Duodenal mucosa (tissue), 2 donors: ENCODE results near the gene NCOA3.

ENCODE experiments used
- H3K27ac ChIP-seq: one replicate; pipeline ENCODE4 v1.7.0; 2013; ENCODE audit warnings: low read depth, low read length
- H3K27me3 ChIP-seq, 2 donors: one replicate each; pipeline ENCODE4 v1.7.0; 2013; ENCODE audit warnings: low read length in 2 of 2, control low read depth in 1 of 2; ENCODE audit not compliant: insufficient read depth in 2 of 2, control insufficient read depth in 1 of 2
- H3K36me3 ChIP-seq, 2 donors: one replicate each; pipeline ENCODE4 v1.7.0; 2013; ENCODE audit warnings: low read length in 2 of 2, control low read depth in 1 of 2; ENCODE audit not compliant: insufficient read depth in 2 of 2, control insufficient read depth in 1 of 2
- H3K4me1 ChIP-seq, 2 donors: one replicate each; pipeline ENCODE4 v1.7.0; 2013; ENCODE audit warnings: low read length in 2 of 2, control low read depth in 1 of 2; ENCODE audit not compliant: insufficient read depth in 2 of 2, control insufficient read depth in 1 of 2
- H3K4me3 ChIP-seq, 2 donors: one replicate each; pipeline ENCODE4 v1.7.0; 2013; ENCODE audit warnings: low read length in 2 of 2, low read depth in 1 of 2
- H3K9ac ChIP-seq, 2 donors: one replicate each; pipeline ENCODE4 v1.7.0; 2013; ENCODE audit warnings: low read length in 2 of 2, low read depth in 1 of 2
- H3K9me3 ChIP-seq, 2 donors: one replicate each; pipeline ENCODE4 v1.7.0; 2013; ENCODE audit warnings: low read length in 2 of 2, control low read depth in 1 of 2; ENCODE audit not compliant: control insufficient read depth in 1 of 2

NCOA3 gene

GRCh38 chr20:47675190-47676142, 173.8 kb downstream of the NCOA3 start:
- no peak overlapping the region for H3K27ac ChIP-seq
- no peaks in the 10 kb centered on the region for H3K9me3 ChIP-seq
- H3K9ac ChIP-seq = no peak overlapping the region
- H3K4me1 ChIP-seq = no peaks in the 10 kb centered on the region
- H3K36me3 ChIP-seq = peaks cover 3 to 16% of the 10 kb centered on the region in 2 donors
- H3K27me3 ChIP-seq = no peaks in the 10 kb centered on the region
- no peak overlapping the region for H3K4me3 ChIP-seq

GRCh38 chr20:47676219-47676721, 174.6 kb downstream of the NCOA3 start:
- peaks cover 4 to 16% of the 10 kb centered on the region in 2 donors for H3K36me3 ChIP-seq
- no peak overlapping the region for H3K9ac ChIP-seq
- peaks cover under 1 to 4% of the 10 kb centered on the region in 2 donors for H3K4me1 ChIP-seq
- no peak overlapping the region for H3K4me3 ChIP-seq
- no peaks in the 10 kb centered on the region for H3K27me3 ChIP-seq
- H3K27ac ChIP-seq = no peak overlapping the region
- no peaks in the 10 kb centered on the region for H3K9me3 ChIP-seq

DNA sequence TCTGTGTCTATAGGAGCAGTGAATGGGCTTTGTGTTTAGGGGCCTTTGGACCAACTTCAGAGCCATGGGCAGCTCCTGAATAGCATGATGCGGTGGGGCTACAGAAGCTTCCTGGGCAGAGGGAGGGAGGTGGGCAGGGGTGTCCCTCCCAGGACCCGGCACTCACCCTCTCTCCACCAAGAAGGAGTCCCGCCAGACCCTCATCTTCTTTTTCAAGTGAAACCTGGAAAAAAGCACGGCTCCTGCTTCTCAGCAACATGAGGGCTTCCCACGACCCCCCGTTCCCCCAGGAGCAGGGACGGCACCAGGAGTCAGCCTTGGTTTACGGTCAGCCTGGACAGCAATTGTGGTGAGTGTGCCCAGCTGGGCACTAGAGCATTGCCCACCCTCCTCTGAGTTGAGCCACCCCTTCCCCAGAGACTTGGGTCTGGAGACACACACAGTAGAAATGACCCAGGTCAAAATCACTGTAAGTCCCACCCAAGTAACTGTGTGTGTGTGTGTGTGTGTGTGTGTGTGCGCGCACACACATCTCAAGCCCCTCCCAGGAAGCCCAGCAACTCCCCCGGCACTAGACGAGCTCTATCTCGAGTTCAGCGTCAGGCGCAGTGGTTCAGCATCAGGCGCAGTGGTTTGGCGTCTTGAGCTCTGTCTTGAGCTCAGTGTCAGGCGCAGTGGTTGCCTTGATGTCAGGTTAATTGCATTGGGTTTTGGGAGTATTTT, 175.4 kb downstream of the NCOA3 start:
- Histone ChIP-seq H3K36me3 (peaks cover 4 to 16% of the 10 kb centered on the region in 2 donors), H3K9ac (no peak overlapping the region), H3K4me3 (no peak overlapping the region), H3K9me3 (no peaks in the 10 kb centered on the region), H3K27me3 (no peaks in the 10 kb centered on the region), H3K4me1 (peaks cover 6 to 9% of the 10 kb centered on the region in 2 donors), H3K27ac (no peak overlapping the region)

- Histone ChIP-seq H3K9me3 (no peaks in the 10 kb centered on the region), H3K4me3 (no peak overlapping the region), H3K4me1 (peaks cover 6 to 14% of the 10 kb centered on the region in 2 donors), H3K9ac (no peak overlapping the region), H3K27ac (no peak overlapping the region), H3K27me3 (no peaks in the 10 kb centered on the region), H3K36me3 (peaks cover 4 to 13% of the 10 kb centered on the region in 2 donors)
Observed at GRCh38 chr20:47677635-47678453, 176.2 kb downstream of the NCOA3 start.

GRCh38 chr20:47678536-47678935, 176.8 kb downstream of the NCOA3 start:
- H3K4me3 ChIP-seq = no peak overlapping the region
- no peak overlapping the region for H3K9ac ChIP-seq
- H3K4me1 ChIP-seq = peaks cover 6 to 16% of the 10 kb centered on the region in 2 donors
- no peaks in the 10 kb centered on the region for H3K27me3 ChIP-seq
- H3K36me3 ChIP-seq = peaks cover 9 to 16% of the 10 kb centered on the region in 2 donors
- no peak overlapping the region for H3K27ac ChIP-seq
- H3K9me3 ChIP-seq = no peaks in the 10 kb centered on the region

- H3K4me3 ChIP-seq = no peak overlapping the region
- H3K4me1 ChIP-seq = peaks cover 6 to 16% of the 10 kb centered on the region in 2 donors
- peaks cover 11 to 19% of the 10 kb centered on the region in 2 donors for H3K36me3 ChIP-seq
- no peak overlapping the region for H3K27ac ChIP-seq
- no peak overlapping the region for H3K9ac ChIP-seq
- no peaks in the 10 kb centered on the region for H3K27me3 ChIP-seq
- H3K9me3 ChIP-seq = no peaks in the 10 kb centered on the region
Observed at GRCh38 chr20:47679462-47679861, 177.8 kb downstream of the NCOA3 start.

GRCh38 chr20:47680804-47681529, 179.3 kb downstream of the NCOA3 start:
- Histone ChIP-seq H3K36me3 (peaks cover 11 to 21% of the 10 kb centered on the region in 2 donors), H3K4me1 (peaks cover 6 to 16% of the 10 kb centered on the region in 2 donors), H3K9me3 (no peaks in the 10 kb centered on the region), H3K9ac (no peak overlapping the region), H3K27ac (no peak overlapping the region), H3K27me3 (no peaks in the 10 kb centered on the region), H3K4me3 (no peak overlapping the region)

- Histone ChIP-seq H3K9ac (no peak overlapping the region), H3K36me3 (peaks cover 11 to 14% of the 10 kb centered on the region in 2 donors), H3K9me3 (no peaks in the 10 kb centered on the region), H3K27ac (no peak overlapping the region), H3K4me1 (peaks cover 6 to 16% of the 10 kb centered on the region in 2 donors), H3K4me3 (no peak overlapping the region), H3K27me3 (no peaks in the 10 kb centered on the region)
Observed at GRCh38 chr20:47682028-47682783, 180.5 kb downstream of the NCOA3 start.

- Histone ChIP-seq H3K9ac (no peak overlapping the region), H3K27me3 (no peaks in the 10 kb centered on the region), H3K9me3 (no peaks in the 10 kb centered on the region), H3K4me1 (peaks cover 6 to 16% of the 10 kb centered on the region in 2 donors), H3K36me3 (peaks cover 10 to 17% of the 10 kb centered on the region in 2 donors), H3K4me3 (no peak overlapping the region), H3K27ac (no peak overlapping the region)
Observed at GRCh38 chr20:47682916-47683315, 181.2 kb downstream of the NCOA3 start.
